COR-L47 (cell line): ENCODE measurements around the gene SLC22A1.

Experiments
- DNase-seq: peaks from one replicate; lab custom pipeline; 2025; lab: John Stamatoyannopoulos, UW

SLC22A1 gene

GRCh38 chr6:160174681-160175080, 53.1 kb downstream of the SLC22A1 start:
- no peak for DNase-seq

DNA sequence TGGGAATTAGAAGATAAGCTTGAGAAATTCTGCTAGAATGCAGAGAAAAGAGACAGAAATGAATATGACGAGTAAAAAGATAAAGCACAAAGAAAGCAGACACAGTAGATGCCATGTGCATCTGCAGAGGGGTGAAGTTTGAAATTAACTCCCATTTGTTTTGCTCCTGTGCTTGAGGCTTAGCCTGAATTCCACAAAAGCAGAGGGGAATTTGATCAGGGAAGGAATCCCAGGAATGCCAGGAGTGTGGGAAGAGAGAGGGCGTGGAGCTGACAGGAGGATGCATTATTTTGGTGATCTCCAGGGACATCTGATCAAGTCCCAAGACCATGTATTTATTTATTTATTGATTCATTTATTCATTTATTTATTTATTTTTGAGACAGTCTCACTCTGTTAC, 55.6 kb downstream of the SLC22A1 start:
- DNase-seq = no peak

DNA sequence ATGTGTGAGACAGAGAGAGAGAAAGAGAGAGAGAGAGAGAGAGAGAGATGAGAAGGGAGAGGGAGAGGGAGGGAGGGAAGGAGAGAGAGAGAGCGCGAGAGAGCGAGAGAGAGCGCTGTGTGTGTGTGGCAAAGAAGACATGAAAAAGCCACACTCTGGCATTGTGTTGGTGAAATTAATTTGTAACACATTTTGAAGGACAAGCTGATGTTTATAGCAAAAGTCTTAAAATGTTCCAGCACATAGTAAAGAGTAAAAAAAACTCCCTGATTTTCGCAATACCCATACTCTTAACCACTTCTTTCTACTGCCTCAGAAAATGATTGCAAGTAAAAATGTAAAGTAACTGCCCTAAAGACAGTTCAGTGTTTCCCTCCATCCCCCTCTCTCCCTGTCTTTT, 56.7 kb downstream of the SLC22A1 start:
- DNase-seq = no peak

- no peak for DNase-seq
These were observed 59.1 kb downstream of the SLC22A1 start for GRCh38 chr6:160180706-160181105.

GRCh38 chr6:160188773-160189172, 67.2 kb downstream of the SLC22A1 start:
- no peak for DNase-seq

GRCh38 chr6:160190081-160190480, 68.5 kb downstream of the SLC22A1 start:
- no peak for DNase-seq

DNA sequence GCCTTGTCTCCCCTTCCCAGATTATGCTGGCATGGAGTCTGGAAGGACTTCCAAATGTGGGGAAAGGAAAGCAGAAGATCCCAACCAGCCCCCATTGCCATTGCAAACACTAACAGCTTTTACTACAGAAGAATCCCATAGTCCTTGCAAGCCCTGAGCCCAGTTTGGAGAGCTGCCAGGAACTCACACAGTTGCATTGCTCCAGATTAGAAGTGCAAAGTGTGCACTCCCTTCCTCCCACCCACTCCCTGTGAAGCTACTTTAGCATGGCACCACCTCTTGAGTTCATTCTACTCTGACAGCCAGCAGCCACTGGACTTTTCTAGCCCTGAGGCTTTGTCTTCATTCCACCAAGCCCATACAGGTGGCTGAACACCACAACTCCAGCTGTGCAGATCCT, 69.4 kb downstream of the SLC22A1 start:
- no peak for DNase-seq

- DNase-seq = no peak
These were observed 71.2 kb downstream of the SLC22A1 start for GRCh38 chr6:160192840-160193239.

DNA sequence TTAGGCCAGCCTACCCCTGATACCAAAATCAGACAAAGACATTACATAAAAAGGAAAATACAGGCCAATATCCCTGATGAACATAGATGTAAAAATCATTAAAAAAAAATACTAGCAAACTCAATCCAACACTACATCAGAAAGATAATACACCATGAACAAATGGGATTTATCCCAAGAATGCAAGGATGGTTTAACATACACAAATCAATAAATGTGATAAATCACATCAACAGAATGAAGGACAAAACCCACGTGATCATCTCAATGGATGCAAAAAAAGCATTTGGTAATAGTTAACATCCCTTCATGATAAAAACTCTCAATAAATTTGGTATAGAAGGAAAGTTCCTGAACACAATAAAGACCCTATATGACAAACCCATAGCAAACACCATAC, 73.2 kb downstream of the SLC22A1 start:
- no peak for DNase-seq

GRCh38 chr6:160197662-160198061, 76.0 kb downstream of the SLC22A1 start:
- no peak for DNase-seq

DNA sequence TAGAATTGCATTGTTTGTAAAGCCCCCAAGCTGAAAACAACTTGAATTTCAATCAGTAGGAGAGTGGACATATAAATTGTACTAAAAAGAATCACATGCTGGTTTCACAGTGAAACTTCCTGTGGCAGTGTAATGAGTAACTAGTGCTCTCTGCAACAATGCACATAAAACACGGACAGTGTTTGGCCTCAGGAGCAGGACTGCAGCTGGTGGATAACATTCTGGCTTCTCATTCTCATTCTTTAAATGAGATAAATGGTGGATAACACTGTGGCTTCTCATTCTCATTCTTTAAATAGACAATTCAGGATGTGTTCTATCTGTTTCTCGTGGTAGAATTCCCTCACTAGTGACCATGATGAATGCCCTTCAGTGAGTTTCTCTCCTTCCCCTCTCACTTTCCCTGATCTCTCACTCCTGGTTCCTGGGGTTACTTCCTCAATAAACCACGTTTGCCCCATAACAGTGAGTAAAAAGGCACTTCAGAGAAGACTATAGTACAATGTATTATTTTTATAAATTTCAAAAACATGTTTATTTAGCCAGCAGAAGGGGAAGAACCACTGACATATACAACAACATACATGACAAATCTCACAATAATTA, 77.1 kb downstream of the SLC22A1 start:
- DNase-seq = no peak

DNA sequence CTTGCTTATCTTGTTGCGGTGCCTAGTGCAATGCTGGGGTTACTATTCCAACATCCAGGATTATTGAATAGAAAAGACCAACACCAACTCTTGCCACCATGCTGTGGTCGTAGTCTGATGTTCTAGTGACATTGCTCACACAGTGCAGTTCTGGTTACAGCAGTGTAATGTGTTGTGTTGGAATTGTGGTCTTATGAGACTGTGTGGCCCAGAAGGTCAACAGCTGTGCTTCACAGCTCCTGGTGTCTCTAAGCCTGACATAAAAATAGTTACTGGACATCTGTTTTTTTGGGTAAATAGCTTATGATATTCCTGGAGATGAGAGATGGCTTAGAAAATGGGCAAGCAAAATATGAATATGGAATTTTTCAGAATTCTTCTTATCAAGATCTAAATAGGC, 79.4 kb downstream of the SLC22A1 start:
- no peak for DNase-seq

DNA sequence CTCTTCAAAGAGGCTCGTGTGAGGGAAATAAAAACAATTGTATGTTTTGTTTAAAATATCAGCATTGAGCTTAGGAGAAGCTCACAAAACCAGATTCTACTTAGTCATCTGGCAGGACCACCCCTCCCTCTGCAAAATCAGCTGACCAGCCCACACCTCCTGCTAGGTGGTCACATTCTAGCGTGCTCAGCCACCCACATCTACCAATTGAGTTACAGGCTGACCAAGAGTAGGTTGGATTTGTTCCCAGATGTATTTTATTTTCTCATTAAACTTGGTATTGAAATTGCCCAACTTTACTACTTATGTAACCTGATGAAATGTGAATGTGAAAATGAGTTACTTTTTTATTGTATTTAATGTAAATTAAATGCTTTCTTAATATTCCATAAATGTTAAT, 80.8 kb downstream of the SLC22A1 start:
- no peak for DNase-seq

- no peak for DNase-seq
These were observed 81.5 kb downstream of the SLC22A1 start for GRCh38 chr6:160203076-160203475.

DNA sequence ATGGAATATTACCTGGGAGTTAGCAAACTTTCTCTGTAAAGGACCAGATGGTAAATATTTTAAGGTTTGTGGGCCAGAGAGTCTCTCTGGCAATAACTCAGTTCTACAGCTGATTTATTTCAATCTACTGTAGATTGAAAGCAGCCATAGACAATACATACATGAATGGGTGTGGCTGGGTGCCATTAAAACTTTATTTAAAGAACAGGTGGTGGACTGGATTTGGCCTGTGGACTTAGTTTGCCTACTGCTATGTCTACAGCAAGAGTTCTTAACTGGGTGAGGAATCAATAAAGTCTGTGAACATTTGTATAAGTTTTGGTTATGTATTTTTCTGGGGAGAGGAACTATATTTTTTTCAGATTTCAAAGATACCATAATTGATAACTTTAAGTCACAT, 81.9 kb downstream of the SLC22A1 start:
- DNase-seq = no peak

- DNase-seq = no peak
These were observed 82.3 kb downstream of the SLC22A1 start for GRCh38 chr6:160203953-160204352.

DNA sequence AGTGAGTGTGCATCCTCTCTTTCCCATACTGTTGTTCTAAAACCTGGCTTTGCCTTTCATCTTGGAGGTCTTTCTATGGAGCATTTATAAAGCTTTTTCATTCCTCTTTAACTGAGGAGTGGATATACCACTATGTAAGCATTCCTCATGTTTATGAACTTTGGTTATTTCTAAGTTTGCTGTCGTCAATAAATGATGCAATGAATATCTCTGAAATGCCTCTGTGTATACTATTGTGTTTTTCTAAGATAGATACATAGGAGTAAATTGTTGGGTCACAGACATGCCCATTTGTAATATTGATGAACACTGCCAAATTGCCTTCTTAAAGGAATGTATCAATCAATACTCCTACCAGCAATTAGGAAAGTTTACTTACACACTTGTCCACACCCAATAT, 83.1 kb downstream of the SLC22A1 start:
- DNase-seq = no peak

- no peak for DNase-seq
These were observed 86.0 kb downstream of the SLC22A1 start for GRCh38 chr6:160207618-160208017.
